IMR-90 (cell line): ENCODE data around the gene RAD51B. TPM values are rescaled to one million over a fixed set of nuclear protein-coding genes. Genes with fewer than 3 reads are reported as not detected.

Experiments
- ATAC-seq: fragments of 200-7000 bp; cut with Tn5 transposase; 2 replicates; pipeline ENCODE4 v1.9.1; 2020; ENCODE audit warnings: low read depth, mild to moderate bottlenecking, moderate library complexity
- BruUV-seq: library from RNA; stranded (reverse); fragments of 400-500 nt; replicated peaks from 2 replicates; lab custom pipeline; 2021; lab: Mats Ljungman, UMichigan
- CTCF ChIA-PET: fragments of 300-600 bp; formaldehyde crosslinking; extraction: SDS; loops from one replicate; lab custom pipeline; 2021; ENCODE audit warnings: antibody characterized with exemption; lab: Yijun Ruan, JAX
- POLR2A ChIA-PET: fragments of 300-600 bp; sonication (Branson Sonifier 250); formaldehyde crosslinking; loops from one replicate; lab custom pipeline; 2022; ENCODE audit warnings: antibody characterized with exemption; ENCODE audit not compliant: unreplicated experiment; lab: Charles Lee
- DNase-seq: peaks from one replicate; pipeline ENCODE4 v3.0.0; 2013
- H2AFZ ChIP-seq: replicated peaks from 2 replicates; pipeline ENCODE3; 2013; ENCODE audit warnings: low read length, mild to moderate bottlenecking; ENCODE audit not compliant: poor library complexity
- H2AK5ac ChIP-seq: 2 replicates; pipeline ENCODE4 v1.6.1; 2013; ENCODE audit warnings: low read depth, low read length, inconsistent platforms
- H2AK9ac ChIP-seq: replicated peaks from 2 replicates; pipeline ENCODE3; 2013; ENCODE audit warnings: mild to moderate bottlenecking, low read depth, low read length, moderate library complexity; ENCODE audit not compliant: poor library complexity
- H2BK120ac ChIP-seq: 2 replicates; pipeline ENCODE4 v1.6.1; 2013; ENCODE audit warnings: low read depth, low read length, inconsistent platforms
- H2BK15ac ChIP-seq: 3 replicates; pipeline ENCODE4 v1.6.1; 2013; ENCODE audit warnings: low read depth, low read length, inconsistent platforms
- H2BK20ac ChIP-seq: 2 replicates; pipeline ENCODE4 v1.6.1; 2013; ENCODE audit warnings: low read depth, mild to moderate bottlenecking, inconsistent platforms, low read length, moderate library complexity
- H2BK5ac ChIP-seq: 2 replicates; pipeline ENCODE4 v1.6.1; 2013; ENCODE audit warnings: mild to moderate bottlenecking, low read depth, low read length, inconsistent platforms; ENCODE audit not compliant: poor library complexity, severe bottlenecking
- H3K14ac ChIP-seq: replicated peaks from 2 replicates; pipeline ENCODE4 v1.6.1; 2013; ENCODE audit warnings: low read depth, low read length, inconsistent platforms
- H3K18ac ChIP-seq: 2 replicates; pipeline ENCODE4 v1.6.1; 2013; ENCODE audit warnings: low read depth, low read length, control low read depth
- H3K23ac ChIP-seq: 2 replicates; pipeline ENCODE4 v1.6.1; 2013; ENCODE audit warnings: low read depth, low read length, inconsistent platforms
- H3K27ac ChIP-seq: 2 replicates; pipeline ENCODE4 v1.5.1; 2013; ENCODE audit warnings: mild to moderate bottlenecking, control low read depth, low read length; ENCODE audit not compliant: insufficient read depth
- H3K27me3 ChIP-seq: 2 replicates; pipeline ENCODE4 v1.6.1; 2013; ENCODE audit warnings: low read length; ENCODE audit not compliant: control insufficient read depth, insufficient read depth
- H3K36me3 ChIP-seq: 2 replicates; pipeline ENCODE4 v1.6.1; 2013; ENCODE audit warnings: low read length, mixed read lengths; ENCODE audit not compliant: control insufficient read depth, insufficient read depth
- H3K4ac ChIP-seq: 2 replicates; pipeline ENCODE4 v1.6.1; 2013; ENCODE audit warnings: low read depth, low read length, inconsistent platforms
- H3K4me1 ChIP-seq: 2 replicates; pipeline ENCODE4 v1.6.1; 2013; ENCODE audit warnings: low read length, mixed read lengths; ENCODE audit not compliant: control insufficient read depth, insufficient read depth
- H3K4me2 ChIP-seq: 2 replicates; pipeline ENCODE4 v1.6.1; 2013; ENCODE audit warnings: low read depth, mild to moderate bottlenecking, control low read depth, low read length, moderate library complexity
- H3K4me3 ChIP-seq: 2 replicates; pipeline ENCODE4 v1.5.1; 2013; ENCODE audit warnings: low read depth, mild to moderate bottlenecking, control low read depth, low read length, moderate library complexity; ENCODE audit not compliant: insufficient read depth
- H3K56ac ChIP-seq: 2 replicates; pipeline ENCODE4 v1.6.1; 2013; ENCODE audit warnings: low read length, inconsistent platforms; ENCODE audit not compliant: insufficient read depth; ENCODE audit errors: extremely low read depth
- H3K79me1 ChIP-seq, 2 experiments: 2 replicates each; pipeline ENCODE4 v1.6.1; 2013; ENCODE audit warnings: low read length in 2 of 2, inconsistent platforms in 1 of 2, low read depth in 1 of 2
- H3K9ac ChIP-seq: 2 replicates; pipeline ENCODE4 v1.6.1; 2013; ENCODE audit warnings: low read depth, low read length, control low read depth
- H3K9me1 ChIP-seq: 2 replicates; pipeline ENCODE4 v1.6.1; 2013; ENCODE audit warnings: low read length, inconsistent platforms; ENCODE audit not compliant: insufficient read depth
- H3K9me3 ChIP-seq: 2 replicates; pipeline ENCODE4 v1.6.1; 2013; ENCODE audit warnings: low read length; ENCODE audit not compliant: control insufficient read depth, insufficient read depth
- H4K20me1 ChIP-seq: 2 replicates; pipeline ENCODE4 v1.6.1; 2013; ENCODE audit warnings: low read length, inconsistent platforms; ENCODE audit not compliant: insufficient read depth
- H4K5ac ChIP-seq: 2 replicates; pipeline ENCODE4 v1.6.1; 2013; ENCODE audit warnings: mild to moderate bottlenecking, low read depth, low read length, control low read depth
- H4K8ac ChIP-seq, 2 experiments: 2 replicates each; pipeline ENCODE4 v1.6.1; 2013; ENCODE audit warnings: low read depth in 2 of 2, low read length in 2 of 2, control low read depth in 1 of 2, inconsistent platforms in 1 of 2
- H4K91ac ChIP-seq: 2 replicates; pipeline ENCODE4 v1.6.1; 2013; ENCODE audit warnings: low read depth, low read length, inconsistent platforms; ENCODE audit not compliant: insufficient read depth
- BHLHE40 ChIP-seq: fragments of 150-350 bp; IDR thresholded peaks from 2 replicates; pipeline ENCODE4 v1.6.1; 2016; ENCODE audit warnings: mild to moderate bottlenecking, low read depth, low read length
- CEBPB ChIP-seq: IDR thresholded peaks from 2 replicates; pipeline ENCODE4 v1.6.1; 2012; ENCODE audit warnings: low read depth, low read length, improper control_type of control experiment
- CHD1 ChIP-seq: IDR thresholded peaks from 2 replicates; pipeline ENCODE4 v1.6.1; 2012; ENCODE audit warnings: low read depth, low read length, improper control_type of control experiment
- ELK1 ChIP-seq: fragments of 150-350 bp; IDR thresholded peaks from 2 replicates; pipeline ENCODE4 v1.6.1; 2016; ENCODE audit warnings: low read depth, mild to moderate bottlenecking, low read length, moderate library complexity, borderline replicate concordance
- FOS ChIP-seq: fragments of 150-350 bp; IDR thresholded peaks from 2 replicates; pipeline ENCODE4 v1.6.1; 2016; ENCODE audit warnings: low read depth, low read length
- MAFK ChIP-seq: IDR thresholded peaks from 2 replicates; pipeline ENCODE4 v1.6.1; 2012; ENCODE audit warnings: low read depth, low read length, improper control_type of control experiment
- MAZ ChIP-seq: IDR thresholded peaks from 2 replicates; pipeline ENCODE4 v1.6.1; 2012; ENCODE audit warnings: low read depth, mild to moderate bottlenecking, low read length, improper control_type of control experiment, moderate library complexity, borderline replicate concordance
- MXI1 ChIP-seq: IDR thresholded peaks from 2 replicates; pipeline ENCODE4 v1.6.1; 2012; ENCODE audit warnings: low read depth, mild to moderate bottlenecking, low read length, moderate library complexity, borderline replicate concordance
- NFE2L2 ChIP-seq: fragments of 150-350 bp; IDR thresholded peaks from 2 replicates; pipeline ENCODE4 v1.6.1; 2016; ENCODE audit warnings: low read depth, mild to moderate bottlenecking, low read length
- POLR2A ChIP-seq: IDR thresholded peaks from 2 replicates; pipeline ENCODE4 v1.6.1; 2012; ENCODE audit warnings: mild to moderate bottlenecking, low read depth, low read length
- RAD21 ChIP-seq: IDR thresholded peaks from 2 replicates; pipeline ENCODE4 v1.6.1; 2012; ENCODE audit warnings: low read length, improper control_type of control experiment
- RFX5 ChIP-seq: IDR thresholded peaks from 2 replicates; pipeline ENCODE4 v1.8.0; 2012; ENCODE audit warnings: low read depth, mild to moderate bottlenecking, low read length, moderate library complexity
- SMC3 ChIP-seq: fragments of 150-350 bp; IDR thresholded peaks from 2 replicates; pipeline ENCODE4 v1.6.1; 2016; ENCODE audit warnings: low read depth, mild to moderate bottlenecking, antibody characterized with exemption, low read length, moderate library complexity
- USF2 ChIP-seq: fragments of 150-350 bp; IDR thresholded peaks from 2 replicates; pipeline ENCODE4 v1.6.1; 2017; ENCODE audit warnings: mild to moderate bottlenecking, antibody characterized with exemption, low read length, low read depth
- WGBS, 2 experiments: methylation state at CpG; one replicate each; pipeline versions ENCODE4 v1.1.5 to v1.1.7; 2013; ENCODE audit warnings: missing lambda C conversion rate in 2 of 2; ENCODE audit not compliant: insufficient read length in 1 of 2; ENCODE audit errors: extremely low coverage in 2 of 2; 5-methylcytosine and 5-hydroxymethylcytosine counted together
- dilution Hi-C: fragments of 300-500 bp; cut with HindIII; formaldehyde crosslinking; loops from one replicate; pipeline ENCODE4 v1.14.3; 2018; ENCODE audit warnings: low sequenced_read_pairs; ENCODE audit not compliant: unreplicated experiment
- in situ Hi-C: fragments of 300-500 bp; cut with MboI; formaldehyde crosslinking; loops from 3 replicates; pipeline ENCODE4 v1.14.3; 2019; ENCODE audit warnings: low sequenced_read_pairs, inconsistent platforms, mixed read lengths
- intact Hi-C: fragments of 100-400 bp; cut with micrococcal nuclease; formaldehyde crosslinking; loops from 2 replicates; pipeline ENCODE4 v1.10.0; 2022
- polyA plus RNA-seq, 3 experiments: library from polyadenylated mRNA; depleted of rRNA; stranded (reverse); fragments of >200 nt; gene quantifications; 2 replicates each; pipeline ENCODE4 v1.2.3, GENCODE V29; 2012; ENCODE audit warnings: low replicate concordance in 1 of 3
- total RNA-seq: library from RNA; depleted of rRNA; stranded (reverse); fragments of >200 nt; gene quantifications from 2 replicates; pipeline ENCODE4 v1.2.3, GENCODE V29; 2012
- TF ChIP-seq, protein P1 (sequence below): conservative IDR thresholded peaks from 2 replicates; pipeline ENCODE4 v1.5.1; 2012; ENCODE audit warnings: mild to moderate bottlenecking, low read depth, low read length, improper control_type of control experiment

The RAD51B gene
- total and polyA plus RNA-seq, 2 of the 4 experiments (the other 2 are of a cell fraction), result 5.1 to 18.8 TPM

DNA sequence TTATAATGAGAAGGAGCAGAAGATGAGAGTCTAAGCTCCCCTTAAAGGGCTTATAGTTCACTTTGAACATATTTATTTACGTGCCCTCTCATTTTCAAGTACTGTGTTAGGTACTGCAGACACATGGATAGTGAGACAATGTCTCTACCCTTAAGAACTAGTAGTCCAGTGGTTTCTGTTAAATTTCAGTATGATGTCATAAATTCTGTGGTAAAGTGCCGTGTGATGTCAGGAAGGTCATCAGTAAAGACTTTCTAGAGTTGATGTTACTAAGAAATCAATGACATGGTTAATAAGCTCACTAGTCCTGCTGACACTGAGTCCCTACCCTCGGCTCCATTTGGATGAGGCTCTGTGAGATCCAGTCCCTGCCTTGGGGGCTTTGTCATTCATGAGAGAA lies 497.7 kb downstream of the RAD51B start:
- Histone ChIP-seq H2BK15ac (no peak overlapping the region), H2AK9ac (no peak overlapping the region), H3K9me3 (no peaks in the 10 kb centered on the region), H3K4ac (no peak overlapping the region), H2BK5ac (no peak overlapping the region), H2BK120ac (no peak overlapping the region), H3K27ac (no peak overlapping the region), H3K14ac (no peak overlapping the region), H3K18ac (no peak overlapping the region), H3K79me1 (no peaks in the 10 kb centered on the region), H3K9ac (no peak overlapping the region), H2AK5ac (no peak overlapping the region), H3K56ac (no peak overlapping the region), H2BK20ac (no peak overlapping the region), H3K9me1 (no peaks in the 10 kb centered on the region), H3K23ac (no peak overlapping the region), H4K8ac (no peak overlapping the region), H4K20me1 (no peaks in the 10 kb centered on the region), H3K4me1 (no peaks in the 10 kb centered on the region), H3K4me3 (no peak overlapping the region), H2AFZ (no peak overlapping the region), H3K27me3 (no peaks in the 10 kb centered on the region), H3K36me3 (no peaks in the 10 kb centered on the region), H3K4me2 (no peak overlapping the region), H4K91ac (no peak overlapping the region), H4K5ac (no peak overlapping the region)
- ChIA-PET CTCF (no interaction called here), POLR2A (no interaction called here)
- in situ Hi-C loops, result no loop called here
- no peak for ATAC-seq
- no peak for DNase-seq
- dilution Hi-C loops, result no loop called here
- intact Hi-C loops, result no loop called here
- no TSS peak for BruUV-seq
- no CpG with 5 or more reads among the region's 3 CpGs for WGBS, 2 experiments
- TF ChIP-seq MXI1, result no peak
- no peak for TF ChIP-seq FOS
- TF ChIP-seq MAFK, result no peak
- no peak for TF ChIP-seq USF2
- TF ChIP-seq SMC3, result no peak
- no peak for TF ChIP-seq NFE2L2
- no peak for TF ChIP-seq MAZ
- TF ChIP-seq ELK1, result no peak
- TF ChIP-seq RAD21, result no peak
- TF ChIP-seq, protein P1, sequence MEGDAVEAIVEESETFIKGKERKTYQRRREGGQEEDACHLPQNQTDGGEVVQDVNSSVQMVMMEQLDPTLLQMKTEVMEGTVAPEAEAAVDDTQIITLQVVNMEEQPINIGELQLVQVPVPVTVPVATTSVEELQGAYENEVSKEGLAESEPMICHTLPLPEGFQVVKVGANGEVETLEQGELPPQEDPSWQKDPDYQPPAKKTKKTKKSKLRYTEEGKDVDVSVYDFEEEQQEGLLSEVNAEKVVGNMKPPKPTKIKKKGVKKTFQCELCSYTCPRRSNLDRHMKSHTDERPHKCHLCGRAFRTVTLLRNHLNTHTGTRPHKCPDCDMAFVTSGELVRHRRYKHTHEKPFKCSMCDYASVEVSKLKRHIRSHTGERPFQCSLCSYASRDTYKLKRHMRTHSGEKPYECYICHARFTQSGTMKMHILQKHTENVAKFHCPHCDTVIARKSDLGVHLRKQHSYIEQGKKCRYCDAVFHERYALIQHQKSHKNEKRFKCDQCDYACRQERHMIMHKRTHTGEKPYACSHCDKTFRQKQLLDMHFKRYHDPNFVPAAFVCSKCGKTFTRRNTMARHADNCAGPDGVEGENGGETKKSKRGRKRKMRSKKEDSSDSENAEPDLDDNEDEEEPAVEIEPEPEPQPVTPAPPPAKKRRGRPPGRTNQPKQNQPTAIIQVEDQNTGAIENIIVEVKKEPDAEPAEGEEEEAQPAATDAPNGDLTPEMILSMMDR, result no peak
- TF ChIP-seq BHLHE40, result no peak
- no peak for TF ChIP-seq POLR2A
- no peak for TF ChIP-seq RFX5
- no peak for TF ChIP-seq CEBPB
- TF ChIP-seq CHD1, result no peak
